Ectodermal cell (in vitro differentiated cells): ENCODE data around the gene CPM.

ENCODE experiments used
- H3K27ac ChIP-seq: 2 replicates; pipeline ENCODE4 v1.7.0; 2013; ENCODE audit warnings: mild to moderate bottlenecking, low read depth, low read length; ENCODE audit not compliant: insufficient read depth, poor library complexity, severe bottlenecking
- H3K27me3 ChIP-seq: 2 replicates; pipeline ENCODE4 v1.7.0; 2013; ENCODE audit warnings: mild to moderate bottlenecking, low read length; ENCODE audit not compliant: insufficient read depth, control insufficient read depth, poor library complexity, severe bottlenecking
- H3K36me3 ChIP-seq: one replicate; pipeline ENCODE4 v1.7.0; 2013; ENCODE audit warnings: low read length; ENCODE audit not compliant: control insufficient read depth, insufficient read depth
- H3K4me1 ChIP-seq: one replicate; pipeline ENCODE4 v1.7.0; 2013; ENCODE audit warnings: low read length; ENCODE audit not compliant: control insufficient read depth, insufficient read depth
- H3K4me3 ChIP-seq: 2 replicates; pipeline ENCODE4 v1.7.0; 2013; ENCODE audit warnings: low read depth, low read length, control low read depth; ENCODE audit not compliant: insufficient read depth
- H3K9me3 ChIP-seq: 2 replicates; pipeline ENCODE4 v1.7.0; 2013; ENCODE audit warnings: mild to moderate bottlenecking, low read length, moderate library complexity; ENCODE audit not compliant: control insufficient read depth
- WGBS, 2 experiments: methylation state at CpG; one replicate each; pipeline ENCODE4 v1.1.7; 2013; ENCODE audit warnings: missing lambda C conversion rate in 2 of 2; 5-methylcytosine and 5-hydroxymethylcytosine counted together

The CPM gene

GRCh38 chr12:68833508-68833907 is 99.5 kb downstream of the CPM start:
- no peaks in the 10 kb centered on the region for H3K9me3 ChIP-seq
- H3K27me3 ChIP-seq = no peaks in the 10 kb centered on the region
- WGBS, 2 experiments = 92 to 93% methylated on average over 4 of the region's 4 CpGs
- H3K36me3 ChIP-seq = peaks cover 18% of the 10 kb centered on the region
- no peak overlapping the region for H3K4me3 ChIP-seq
- peaks cover 3% of the 10 kb centered on the region for H3K4me1 ChIP-seq
- no peak overlapping the region for H3K27ac ChIP-seq

- Histone ChIP-seq H3K4me1 (peaks cover 3% of the 10 kb centered on the region), H3K9me3 (no peaks in the 10 kb centered on the region), H3K27me3 (no peaks in the 10 kb centered on the region), H3K27ac (no peak overlapping the region), H3K4me3 (no peak overlapping the region), H3K36me3 (peaks cover 12% of the 10 kb centered on the region)
- 92 to 93% methylated on average over 4 of the region's 4 CpGs for WGBS, 2 experiments
Observed at GRCh38 chr12:68832504-68832867, 100.5 kb downstream of the CPM start.

- H3K4me1 ChIP-seq = peaks cover 3% of the 10 kb centered on the region
- no peak overlapping the region for H3K4me3 ChIP-seq
- no peaks in the 10 kb centered on the region for H3K9me3 ChIP-seq
- H3K27me3 ChIP-seq = no peaks in the 10 kb centered on the region
- WGBS, 2 experiments = 93 to 96% methylated on average over 14 of the region's 14 CpGs
- H3K27ac ChIP-seq = no peak overlapping the region
- H3K36me3 ChIP-seq = peaks cover 7% of the 10 kb centered on the region
Observed at GRCh38 chr12:68831751-68832503, 101.0 kb downstream of the CPM start.

- H3K4me1 ChIP-seq = peaks cover 3% of the 10 kb centered on the region
- no peaks in the 10 kb centered on the region for H3K9me3 ChIP-seq
- 89 to 91% methylated on average over 6 of the region's 6 CpGs for WGBS, 2 experiments
- no peak overlapping the region for H3K27ac ChIP-seq
- no peaks in the 10 kb centered on the region for H3K27me3 ChIP-seq
- peaks cover 7% of the 10 kb centered on the region for H3K36me3 ChIP-seq
- no peak overlapping the region for H3K4me3 ChIP-seq
Observed at GRCh38 chr12:68831272-68831671, 101.7 kb downstream of the CPM start.

GRCh38 chr12:68828672-68829068 is 104.3 kb downstream of the CPM start:
- no peak overlapping the region for H3K4me3 ChIP-seq
- H3K27me3 ChIP-seq = no peaks in the 10 kb centered on the region
- 94 to 96% methylated on average over 5 to 6 of the region's 7 CpGs for WGBS, 2 experiments
- H3K9me3 ChIP-seq = no peaks in the 10 kb centered on the region
- peaks cover 26% of the 10 kb centered on the region for H3K36me3 ChIP-seq
- H3K4me1 ChIP-seq = no peaks in the 10 kb centered on the region
- no peak overlapping the region for H3K27ac ChIP-seq

GRCh38 chr12:68827895-68828671 is 104.9 kb downstream of the CPM start:
- H3K27me3 ChIP-seq = no peaks in the 10 kb centered on the region
- H3K27ac ChIP-seq = no peak overlapping the region
- H3K36me3 ChIP-seq = peaks cover 31% of the 10 kb centered on the region
- no peaks in the 10 kb centered on the region for H3K9me3 ChIP-seq
- H3K4me1 ChIP-seq = no peaks in the 10 kb centered on the region
- no peak overlapping the region for H3K4me3 ChIP-seq
- 90 to 95% methylated on average over 3 to 5 of the region's 5 CpGs for WGBS, 2 experiments

GRCh38 chr12:68825569-68826217 is 107.3 kb downstream of the CPM start:
- H3K4me1 ChIP-seq = no peaks in the 10 kb centered on the region
- no peaks in the 10 kb centered on the region for H3K27me3 ChIP-seq
- peaks cover 37% of the 10 kb centered on the region for H3K36me3 ChIP-seq
- WGBS, 2 experiments = 89 to 92% methylated on average over 10 to 11 of the region's 11 CpGs
- no peak overlapping the region for H3K27ac ChIP-seq
- H3K9me3 ChIP-seq = no peaks in the 10 kb centered on the region
- H3K4me3 ChIP-seq = no peak overlapping the region

GRCh38 chr12:68824597-68825250 is 108.2 kb downstream of the CPM start:
- no peak overlapping the region for H3K4me3 ChIP-seq
- H3K4me1 ChIP-seq = no peaks in the 10 kb centered on the region
- WGBS, 2 experiments = 93 to 96% methylated on average over 14 to 16 of the region's 16 CpGs
- no peaks in the 10 kb centered on the region for H3K9me3 ChIP-seq
- H3K27ac ChIP-seq = no peak overlapping the region
- no peaks in the 10 kb centered on the region for H3K27me3 ChIP-seq
- H3K36me3 ChIP-seq = peaks cover 41% of the 10 kb centered on the region

- Histone ChIP-seq H3K4me3 (no peak overlapping the region), H3K9me3 (no peaks in the 10 kb centered on the region), H3K36me3 (peaks cover 47% of the 10 kb centered on the region), H3K27me3 (no peaks in the 10 kb centered on the region), H3K4me1 (no peaks in the 10 kb centered on the region), H3K27ac (no peak overlapping the region)
- 91 to 97% methylated on average over 4 to 5 of the region's 5 CpGs for WGBS, 2 experiments
Observed at GRCh38 chr12:68824131-68824530, 108.8 kb downstream of the CPM start.

- Histone ChIP-seq H3K27ac (no peak overlapping the region), H3K4me3 (no peak overlapping the region), H3K9me3 (no peaks in the 10 kb centered on the region), H3K36me3 (peaks cover 46% of the 10 kb centered on the region), H3K4me1 (no peaks in the 10 kb centered on the region), H3K27me3 (no peaks in the 10 kb centered on the region)
- WGBS, 2 experiments = 96 to 97% methylated on average over 3 of the region's 3 CpGs
Observed at GRCh38 chr12:68823696-68824095, 109.3 kb downstream of the CPM start.
